ENCODE measurements around the gene SIGLEC10.

The SIGLEC10 gene

GRCh38 chr19:51364200-51365106 lies 53.0 kb downstream of the SIGLEC10 start:
- no peak for DNase-seq

- no peak for DNase-seq
These were observed 56.2 kb downstream of the SIGLEC10 start for GRCh38 chr19:51361239-51361638.
